MM.1S (cell line): Measurements from ENCODE around the gene EVL.

Experiments used
- DNase-seq: peaks from one replicate; pipeline ENCODE4 v3.0.0-alpha.2; 2015
- H2AFZ ChIP-seq: fragments of 300-600 bp; sonication (generic); 2 replicates; pipeline ENCODE4 v1.6.0; 2016; ENCODE audit warnings: antibody characterized with exemption, low read length
- H3F3A ChIP-seq: fragments of 300-600 bp; sonication (generic); 2 replicates; pipeline ENCODE4 v1.6.1; 2016; ENCODE audit warnings: mild to moderate bottlenecking, antibody characterized with exemption, low read length, moderate library complexity, mixed read lengths; ENCODE audit not compliant: insufficient read depth
- H3K27ac ChIP-seq: fragments of 300-600 bp; sonication (generic); 2 replicates; pipeline ENCODE4 v1.5.1; 2016; ENCODE audit warnings: mild to moderate bottlenecking, low read length
- H3K27me3 ChIP-seq: fragments of 300-600 bp; sonication (generic); replicated peaks from 2 replicates; pipeline ENCODE4 v1.6.0; 2016; ENCODE audit warnings: low read length; ENCODE audit not compliant: insufficient read depth
- H3K36me3 ChIP-seq: fragments of 300-600 bp; sonication (generic); replicated peaks from 2 replicates; pipeline ENCODE4 v1.6.1; 2016; ENCODE audit warnings: mild to moderate bottlenecking, low read length, mixed read lengths; ENCODE audit not compliant: insufficient read depth
- H3K4me1 ChIP-seq: fragments of 300-600 bp; sonication (generic); 2 replicates; pipeline ENCODE4 v1.6.1; 2016; ENCODE audit warnings: low read length, mixed read lengths
- H3K4me2 ChIP-seq: fragments of 300-600 bp; sonication (generic); 2 replicates; pipeline ENCODE4 v1.6.0; 2016; ENCODE audit warnings: low read depth, low read length
- H3K4me3 ChIP-seq: fragments of 300-600 bp; sonication (generic); 2 replicates; pipeline ENCODE4 v1.5.1; 2016; ENCODE audit warnings: low read length, mixed read lengths
- H3K79me2 ChIP-seq: fragments of 300-600 bp; sonication (generic); 2 replicates; pipeline ENCODE4 v1.6.1; 2016; ENCODE audit warnings: mixed run types, low read length, mixed read lengths
- H3K9ac ChIP-seq: fragments of 300-600 bp; sonication (generic); 2 replicates; pipeline ENCODE4 v1.6.1; 2016; ENCODE audit warnings: low read length, mixed read lengths
- H3K9me2 ChIP-seq: fragments of 300-600 bp; sonication (generic); replicated peaks from 2 replicates; pipeline ENCODE4 v1.6.1; 2016; ENCODE audit warnings: mild to moderate bottlenecking, low read length, mixed read lengths; ENCODE audit not compliant: insufficient read depth
- H3K9me3 ChIP-seq: fragments of 300-600 bp; sonication (generic); replicated peaks from 2 replicates; pipeline ENCODE4 v1.6.1; 2016; ENCODE audit warnings: mild to moderate bottlenecking, low read length, mixed read lengths; ENCODE audit not compliant: insufficient read depth
- H4K20me1 ChIP-seq: fragments of 300-600 bp; sonication (generic); 2 replicates; pipeline ENCODE4 v1.6.1; 2016; ENCODE audit warnings: mild to moderate bottlenecking, low read length, moderate library complexity, mixed read lengths; ENCODE audit not compliant: insufficient read depth
- EZH2 ChIP-seq: fragments of 300-600 bp; sonication (generic); optimal IDR thresholded peaks from 2 replicates; pipeline ENCODE3; 2017; ENCODE audit warnings: low read depth, mild to moderate bottlenecking, antibody characterized with exemption, low read length, mixed read lengths
- EZH2phosphoT487 ChIP-seq: fragments of 300-600 bp; sonication (generic); IDR thresholded peaks from 2 replicates; pipeline ENCODE4 v1.6.1; 2018; ENCODE audit warnings: antibody characterized with exemption, low read length
- TF ChIP-seq, protein P1 (sequence below): fragments of 300-600 bp; sonication (generic); IDR thresholded peaks from 2 replicates; pipeline ENCODE4 v1.5.1; 2016; ENCODE audit warnings: antibody characterized with exemption, low read length, mixed read lengths

The EVL gene

DNA sequence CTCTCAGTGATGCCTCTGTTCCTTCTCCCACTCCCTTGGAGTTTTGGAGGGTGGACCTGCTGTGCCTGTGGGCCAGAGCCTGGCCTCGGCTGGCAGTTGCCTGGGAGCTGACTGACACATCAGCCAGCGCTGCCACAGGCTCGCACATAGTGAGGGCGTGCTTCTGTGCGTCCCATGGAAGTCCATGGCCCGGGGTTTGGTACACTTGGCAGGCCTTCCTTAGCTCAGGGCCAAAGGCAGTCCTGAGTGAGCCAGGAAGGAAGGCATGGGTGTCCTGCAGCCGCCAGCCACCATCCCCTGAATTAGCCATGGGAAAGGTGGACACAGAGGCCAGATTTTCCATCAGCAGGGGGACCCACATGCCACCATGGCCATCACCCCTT, 95.3 kb downstream of the EVL start:
- Histone ChIP-seq H4K20me1 (no peaks in the 10 kb centered on the region), H3K79me2 (no peaks in the 10 kb centered on the region), H3F3A (no peaks in the 10 kb centered on the region), H3K27ac (no peak overlapping the region), H3K9ac (no peak overlapping the region), H2AFZ (no peak overlapping the region), H3K4me2 (no peak overlapping the region), H3K27me3 (no peaks in the 10 kb centered on the region; the same call in 1 of the 2 replicates), H3K9me2 (no peaks in the 10 kb centered on the region), H3K36me3 (no peaks in the 10 kb centered on the region), H3K9me3 (no peaks in the 10 kb centered on the region), H3K4me1 (no peaks in the 10 kb centered on the region), H3K4me3 (no peak overlapping the region)
- no peak for DNase-seq
- TF ChIP-seq, protein P1, sequence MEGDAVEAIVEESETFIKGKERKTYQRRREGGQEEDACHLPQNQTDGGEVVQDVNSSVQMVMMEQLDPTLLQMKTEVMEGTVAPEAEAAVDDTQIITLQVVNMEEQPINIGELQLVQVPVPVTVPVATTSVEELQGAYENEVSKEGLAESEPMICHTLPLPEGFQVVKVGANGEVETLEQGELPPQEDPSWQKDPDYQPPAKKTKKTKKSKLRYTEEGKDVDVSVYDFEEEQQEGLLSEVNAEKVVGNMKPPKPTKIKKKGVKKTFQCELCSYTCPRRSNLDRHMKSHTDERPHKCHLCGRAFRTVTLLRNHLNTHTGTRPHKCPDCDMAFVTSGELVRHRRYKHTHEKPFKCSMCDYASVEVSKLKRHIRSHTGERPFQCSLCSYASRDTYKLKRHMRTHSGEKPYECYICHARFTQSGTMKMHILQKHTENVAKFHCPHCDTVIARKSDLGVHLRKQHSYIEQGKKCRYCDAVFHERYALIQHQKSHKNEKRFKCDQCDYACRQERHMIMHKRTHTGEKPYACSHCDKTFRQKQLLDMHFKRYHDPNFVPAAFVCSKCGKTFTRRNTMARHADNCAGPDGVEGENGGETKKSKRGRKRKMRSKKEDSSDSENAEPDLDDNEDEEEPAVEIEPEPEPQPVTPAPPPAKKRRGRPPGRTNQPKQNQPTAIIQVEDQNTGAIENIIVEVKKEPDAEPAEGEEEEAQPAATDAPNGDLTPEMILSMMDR, result no peak
- no peak for TF ChIP-seq EZH2phosphoT487
- TF ChIP-seq EZH2, result no peak

GRCh38 chr14:100165376-100165775, 100.2 kb downstream of the EVL start:
- H3K9me3 ChIP-seq, result no peaks in the 10 kb centered on the region
- no peaks in the 10 kb centered on the region for H3K36me3 ChIP-seq
- TF ChIP-seq, protein P1, result no peak
- TF ChIP-seq EZH2phosphoT487, result no peak
- TF ChIP-seq EZH2, result no peak
- H4K20me1 ChIP-seq, result no peaks in the 10 kb centered on the region
- no peaks in the 10 kb centered on the region for H3F3A ChIP-seq
- peaks cover 3% of the 10 kb centered on the region; the same call in 1 of the 2 replicates for H3K27me3 ChIP-seq
- no peaks in the 10 kb centered on the region for H3K4me1 ChIP-seq
- H3K4me2 ChIP-seq, result no peak overlapping the region
- H3K79me2 ChIP-seq, result no peaks in the 10 kb centered on the region
- H3K9me2 ChIP-seq, result no peaks in the 10 kb centered on the region
- no peak for DNase-seq
- no peak overlapping the region for H3K27ac ChIP-seq
- no peak overlapping the region for H2AFZ ChIP-seq
- H3K9ac ChIP-seq, result no peak overlapping the region
- H3K4me3 ChIP-seq, result no peak overlapping the region

- H3K79me2 ChIP-seq, result no peaks in the 10 kb centered on the region
- no peak overlapping the region for H3K27ac ChIP-seq
- no peaks in the 10 kb centered on the region for H3K4me1 ChIP-seq
- H2AFZ ChIP-seq, result no peak overlapping the region
- H3F3A ChIP-seq, result no peaks in the 10 kb centered on the region
- no peaks in the 10 kb centered on the region for H3K9me3 ChIP-seq
- H4K20me1 ChIP-seq, result no peaks in the 10 kb centered on the region
- 0 out of 2 replicates have a peak overlapping the region, but pooled peaks have one; percentile 47 for H3K4me2 ChIP-seq
- no peak overlapping the region for H3K9ac ChIP-seq
- DNase-seq, result no peak
- no peak for TF ChIP-seq EZH2
- no peak for TF ChIP-seq EZH2phosphoT487
- TF ChIP-seq, protein P1, result no peak
- H3K36me3 ChIP-seq, result no peaks in the 10 kb centered on the region
- H3K27me3 ChIP-seq, result peaks cover 3% of the 10 kb centered on the region; the same call in 1 of the 2 replicates
- H3K4me3 ChIP-seq, result no peak overlapping the region
- no peaks in the 10 kb centered on the region for H3K9me2 ChIP-seq
Observed at GRCh38 chr14:100165831-100166440, 100.7 kb downstream of the EVL start.
